Measurements from ENCODE around the gene NEK6.

Gene NEK6

GRCh38 chr9:124342776-124343485 lies 85.2 kb downstream of the NEK6 start:
- no peak for ATAC-seq (replicated peaks)

GRCh38 chr9:124343533-124344290 lies 86.0 kb downstream of the NEK6 start:
- no peak for DNase-seq
- H3K36me3 Mint-ChIP-seq: peaks cover 41 to 60% of the 10 kb centered on the region in 2 donors
- H3K4me1 Mint-ChIP-seq: peaks cover 0 to 5% of the 10 kb centered on the region in 2 donors
- peak overlapping the region; percentile 37 for H3K27ac Mint-ChIP-seq
- H3K27me3 Mint-ChIP-seq: no peaks in the 10 kb centered on the region
- no peaks in the 10 kb centered on the region for H3K9me3 Mint-ChIP-seq
- no peak overlapping the region for H3K4me3 Mint-ChIP-seq
- ATAC-seq (replicated peaks): no peak

More at GRCh38 chr9:124342776-124343485, 85.2 kb downstream of the NEK6 start:
- Mint-ChIP-seq H3K9me3 (no peaks in the 10 kb centered on the region), H3K36me3 (peaks cover 45 to 62% of the 10 kb centered on the region in 2 donors), H3K4me1 (peaks cover 0 to 5% of the 10 kb centered on the region in 2 donors), H3K27ac (peak overlapping the region; percentile 37), H3K4me3 (no peak overlapping the region), H3K27me3 (no peaks in the 10 kb centered on the region)
- DNase-seq: no peak

- H3K27me3 Mint-ChIP-seq: no peaks in the 10 kb centered on the region
- no peaks in the 10 kb centered on the region for H3K9me3 Mint-ChIP-seq
- H3K4me1 Mint-ChIP-seq: peaks cover 0 to 5% of the 10 kb centered on the region in 2 donors
- peak overlapping the region; percentile 31 for H3K27ac Mint-ChIP-seq
- ATAC-seq (replicated peaks) (no peak), DNase-seq (no peak)
- peaks cover 37 to 53% of the 10 kb centered on the region in 2 donors for H3K36me3 Mint-ChIP-seq
- no peak overlapping the region for H3K4me3 Mint-ChIP-seq
Observed at GRCh38 chr9:124344291-124345050, 86.7 kb downstream of the NEK6 start.

GRCh38 chr9:124345063-124345462 lies 87.3 kb downstream of the NEK6 start:
- Mint-ChIP-seq H3K9me3 (no peaks in the 10 kb centered on the region), H3K27ac (peak overlapping the region; percentile 75), H3K27me3 (no peaks in the 10 kb centered on the region), H3K4me3 (no peak overlapping the region), H3K36me3 (peaks cover 36 to 47% of the 10 kb centered on the region in 2 donors), H3K4me1 (peaks cover 0 to 5% of the 10 kb centered on the region in 2 donors)
- DNase-seq (no peak), ATAC-seq (replicated peaks) (no peak)

GRCh38 chr9:124345751-124346281 lies 88.1 kb downstream of the NEK6 start:
- ATAC-seq (replicated peaks): no peak

GRCh38 chr9:124346347-124347163 lies 88.8 kb downstream of the NEK6 start:
- no peaks in the 10 kb centered on the region for H3K9me3 Mint-ChIP-seq
- H3K36me3 Mint-ChIP-seq: peaks cover 36 to 51% of the 10 kb centered on the region in 2 donors
- peak overlapping the region; percentile 73 for H3K27ac Mint-ChIP-seq
- ATAC-seq (replicated peaks): no peak
- peaks cover 0 to 5% of the 10 kb centered on the region in 2 donors for H3K4me1 Mint-ChIP-seq
- DNase-seq: no peak
- H3K4me3 Mint-ChIP-seq: no peak overlapping the region
- H3K27me3 Mint-ChIP-seq: no peaks in the 10 kb centered on the region

More at GRCh38 chr9:124345751-124346281, 88.1 kb downstream of the NEK6 start:
- peak overlapping the region; percentile 81 for H3K27ac Mint-ChIP-seq
- H3K4me3 Mint-ChIP-seq: no peak overlapping the region
- no peaks in the 10 kb centered on the region for H3K27me3 Mint-ChIP-seq
- DNase-seq: no peak
- no peaks in the 10 kb centered on the region for H3K9me3 Mint-ChIP-seq
- peaks cover 0 to 5% of the 10 kb centered on the region in 2 donors for H3K4me1 Mint-ChIP-seq
- peaks cover 33 to 52% of the 10 kb centered on the region in 2 donors for H3K36me3 Mint-ChIP-seq

GRCh38 chr9:124347206-124347967 lies 89.6 kb downstream of the NEK6 start:
- H3K9me3 Mint-ChIP-seq: no peaks in the 10 kb centered on the region

GRCh38 chr9:124347968-124348358 lies 90.2 kb downstream of the NEK6 start:
- H3K36me3 Mint-ChIP-seq: peaks cover 36 to 52% of the 10 kb centered on the region in 2 donors

More at GRCh38 chr9:124347206-124347967, 89.6 kb downstream of the NEK6 start:
- Mint-ChIP-seq H3K27ac (peak overlapping the region; percentile 73), H3K4me3 (no peak overlapping the region), H3K4me1 (peaks cover 0 to 5% of the 10 kb centered on the region in 2 donors), H3K27me3 (no peaks in the 10 kb centered on the region), H3K36me3 (peaks cover 36 to 52% of the 10 kb centered on the region in 2 donors)
- ATAC-seq (replicated peaks): no peak
- DNase-seq: no peak

GRCh38 chr9:124348363-124348762 lies 90.6 kb downstream of the NEK6 start:
- peaks cover 36 to 54% of the 10 kb centered on the region in 2 donors for H3K36me3 Mint-ChIP-seq
- H3K27me3 Mint-ChIP-seq: no peaks in the 10 kb centered on the region
- no peak overlapping the region for H3K4me3 Mint-ChIP-seq
- no peaks in the 10 kb centered on the region for H3K9me3 Mint-ChIP-seq
- DNase-seq (no peak), ATAC-seq (replicated peaks) (no peak)
- H3K27ac Mint-ChIP-seq: peak overlapping the region; percentile 69
- peaks cover 0 to 5% of the 10 kb centered on the region in 2 donors for H3K4me1 Mint-ChIP-seq

More at GRCh38 chr9:124347968-124348358, 90.2 kb downstream of the NEK6 start:
- DNase-seq (no peak), ATAC-seq (replicated peaks) (no peak)
- H3K4me1 Mint-ChIP-seq: peaks cover 0 to 5% of the 10 kb centered on the region in 2 donors
- no peak overlapping the region for H3K4me3 Mint-ChIP-seq
- peak overlapping the region; percentile 69 for H3K27ac Mint-ChIP-seq
- no peaks in the 10 kb centered on the region for H3K9me3 Mint-ChIP-seq
- no peaks in the 10 kb centered on the region for H3K27me3 Mint-ChIP-seq

GRCh38 chr9:124348831-124349230 lies 91.1 kb downstream of the NEK6 start:
- peak overlapping the region; percentile 37 for H3K27ac Mint-ChIP-seq
- no peak overlapping the region for H3K4me3 Mint-ChIP-seq
- peaks cover 36 to 58% of the 10 kb centered on the region in 2 donors for H3K36me3 Mint-ChIP-seq
- ATAC-seq (replicated peaks): no peak
- peaks cover 0 to 5% of the 10 kb centered on the region in 2 donors for H3K4me1 Mint-ChIP-seq
- no peaks in the 10 kb centered on the region for H3K9me3 Mint-ChIP-seq
- DNase-seq: no peak
- no peaks in the 10 kb centered on the region for H3K27me3 Mint-ChIP-seq

- Mint-ChIP-seq H3K27me3 (no peaks in the 10 kb centered on the region), H3K27ac (peak overlapping the region; percentile 65), H3K4me3 (no peak overlapping the region), H3K4me1 (peaks cover 0 to 5% of the 10 kb centered on the region in 2 donors), H3K9me3 (no peaks in the 10 kb centered on the region), H3K36me3 (peaks cover 36 to 57% of the 10 kb centered on the region in 2 donors)
- no peak for DNase-seq
- no peak for ATAC-seq (replicated peaks)
Observed at GRCh38 chr9:124349267-124349666, 91.5 kb downstream of the NEK6 start.

GRCh38 chr9:124349675-124350493 lies 92.1 kb downstream of the NEK6 start:
- H3K9me3 Mint-ChIP-seq: no peaks in the 10 kb centered on the region
- ATAC-seq (replicated peaks) (no peak), DNase-seq (no peak)
- no peak overlapping the region for H3K4me3 Mint-ChIP-seq
- peaks cover 0 to 5% of the 10 kb centered on the region in 2 donors for H3K4me1 Mint-ChIP-seq
- peaks cover 39 to 63% of the 10 kb centered on the region in 2 donors for H3K36me3 Mint-ChIP-seq
- no peaks in the 10 kb centered on the region for H3K27me3 Mint-ChIP-seq
- peak overlapping the region; percentile 65 for H3K27ac Mint-ChIP-seq

Data from stimulated activated naive B cell treated with anti-CD40 and anti-IgM and Interleukin-4, amounts not matched to agents 10 μg/mL and 1 μg/mL and 100 μg/mL, for 72 hours (primary cell).